Type B pancreatic cell (in vitro differentiated cells): ENCODE measurements around the gene PLD4. TPM values are rescaled to one million over a fixed set of nuclear protein-coding genes. Genes with fewer than 3 reads are reported as not detected.

ENCODE experiments used
- DNase-seq: peaks from one replicate; pipeline ENCODE4 v3.0.0; 2021; ENCODE audit warnings: mixed read lengths; ENCODE audit not compliant: unreplicated experiment; ENCODE audit errors: extremely low spot score
- H3K27ac Mint-ChIP-seq: 2 replicates; pipeline ENCODE4 v1.8.0; 2021; ENCODE audit warnings: mild to moderate bottlenecking, mixed read lengths
- H3K27me3 Mint-ChIP-seq: 2 replicates; pipeline ENCODE4 v1.8.0; 2021; ENCODE audit warnings: mixed read lengths
- H3K36me3 Mint-ChIP-seq: 2 replicates; pipeline ENCODE4 v1.8.0; 2021; ENCODE audit warnings: mixed read lengths
- H3K4me1 Mint-ChIP-seq: one replicate; pipeline ENCODE4 v1.8.0; 2021; ENCODE audit warnings: mixed read lengths; ENCODE audit not compliant: unreplicated experiment
- H3K4me3 Mint-ChIP-seq: 2 replicates; pipeline ENCODE4 v1.8.0; 2021; ENCODE audit warnings: mild to moderate bottlenecking, mixed read lengths
- H3K9me3 Mint-ChIP-seq: 2 replicates; pipeline ENCODE4 v1.8.0; 2021; ENCODE audit warnings: mixed read lengths
- CTCF ChIP-seq: fragments of 200-600 bp; sonication (generic); conservative IDR thresholded peaks from 2 replicates; pipeline ENCODE4 v1.5.0; 2021; ENCODE audit warnings: antibody characterized with exemption, mild to moderate bottlenecking
- total RNA-seq: library from RNA; stranded (reverse); gene quantifications from 2 replicates; pipeline ENCODE4 v1.2.1, GENCODE V29; 2021; ENCODE audit warnings: low replicate concordance

The PLD4 gene
- total RNA-seq, 1 donor from 2014 or later, result 0.17 TPM

- H3K27me3 Mint-ChIP-seq, result peaks cover 14% of the 10 kb centered on the region
- no peak overlapping the region for H3K27ac Mint-ChIP-seq
- no peak for DNase-seq
- H3K4me1 Mint-ChIP-seq, result peaks cover 5% of the 10 kb centered on the region
- H3K4me3 Mint-ChIP-seq, result no peak overlapping the region
- no peak for TF ChIP-seq CTCF
- no peaks in the 10 kb centered on the region for H3K9me3 Mint-ChIP-seq
- no peaks in the 10 kb centered on the region for H3K36me3 Mint-ChIP-seq
Observed at GRCh38 chr14:104981699-104982541, 57.2 kb downstream of the PLD4 start.

- H3K9me3 Mint-ChIP-seq, result no peaks in the 10 kb centered on the region
- H3K4me1 Mint-ChIP-seq, result peaks cover 10% of the 10 kb centered on the region
- no peak overlapping the region for H3K27ac Mint-ChIP-seq
- peaks cover 14% of the 10 kb centered on the region for H3K27me3 Mint-ChIP-seq
- TF ChIP-seq CTCF, result no peak
- DNase-seq, result no peak
- H3K36me3 Mint-ChIP-seq, result no peaks in the 10 kb centered on the region
- H3K4me3 Mint-ChIP-seq, result no peak overlapping the region
Observed at GRCh38 chr14:104982548-104983230, 58.0 kb downstream of the PLD4 start.

Other genes with a start within 250 kb of the PLD4 start
- gene INF2, start 235.3 kb upstream of the PLD4 start, total RNA-seq, result 45.6 and 78.9 TPM in 2 replicates
- 3.2 and 6.9 TPM in 2 replicates for gene ADSS1, start 200.7 kb upstream of the PLD4 start, total RNA-seq
- 65.7 and 90.1 TPM in 2 replicates for gene SIVA1, start 171.7 kb upstream of the PLD4 start, total RNA-seq
- gene AKT1, start 129.1 kb upstream of the PLD4 start, total RNA-seq, result 102 and 123 TPM in 2 replicates
- 6.6 and 11.5 TPM in 2 replicates for gene ZBTB42, start 123.8 kb upstream of the PLD4 start, total RNA-seq
- gene CEP170B, start 59.6 kb upstream of the PLD4 start, total RNA-seq, result 26.5 and 51.5 TPM in 2 replicates
- gene AHNAK2, start 53.5 kb downstream of the PLD4 start, total RNA-seq, result 1.1 and 2.0 TPM in 2 replicates
- 16.2 and 18.8 TPM in 2 replicates for gene CLBA1, start 60.9 kb downstream of the PLD4 start, total RNA-seq
- gene CDCA4, start 96.2 kb downstream of the PLD4 start, total RNA-seq, result 21.2 and 29.7 TPM in 2 replicates
- gene GPR132, start 140.6 kb downstream of the PLD4 start, total RNA-seq, result 0.24 and 0.33 TPM in 2 replicates
- gene JAG2, start 243.9 kb downstream of the PLD4 start, total RNA-seq, result 16.5 and 37.1 TPM in 2 replicates